Progenitor cell of endocrine pancreas (in vitro differentiated cells): ENCODE results near the gene LPP. TPM values are rescaled to one million over a fixed set of nuclear protein-coding genes. Genes with fewer than 3 reads are reported as not detected.

Experiments used
- DNase-seq: peaks from one replicate; pipeline ENCODE4 v3.0.0; 2021; ENCODE audit warnings: low spot score; ENCODE audit not compliant: unreplicated experiment
- H3K27ac Mint-ChIP-seq: 2 replicates; pipeline ENCODE4 v1.8.0; 2021; ENCODE audit warnings: mild to moderate bottlenecking, moderate library complexity, mixed read lengths
- H3K27me3 Mint-ChIP-seq: 2 replicates; pipeline ENCODE4 v1.8.0; 2021; ENCODE audit warnings: mixed read lengths
- H3K36me3 Mint-ChIP-seq: 2 replicates; pipeline ENCODE4 v1.8.0; 2022; ENCODE audit warnings: mixed read lengths; ENCODE audit not compliant: insufficient read depth
- H3K4me1 Mint-ChIP-seq: 2 replicates; pipeline ENCODE4 v1.8.0; 2021; ENCODE audit warnings: low read depth, mixed read lengths
- H3K4me3 Mint-ChIP-seq: 2 replicates; pipeline ENCODE4 v1.8.0; 2021; ENCODE audit warnings: low read depth, mild to moderate bottlenecking, moderate library complexity, mixed read lengths
- H3K9me3 Mint-ChIP-seq: 2 replicates; pipeline ENCODE4 v1.8.0; 2021; ENCODE audit warnings: low read depth, mixed read lengths
- CTCF ChIP-seq: fragments of 200-600 bp; sonication (generic); IDR thresholded peaks from one replicate; pipeline ENCODE4 v1.5.0; 2021; ENCODE audit warnings: antibody characterized with exemption, mild to moderate bottlenecking; ENCODE audit not compliant: unreplicated experiment
- total RNA-seq: library from RNA; stranded (reverse); gene quantifications from 2 replicates; pipeline ENCODE4 v1.2.1, GENCODE V29; 2021

LPP gene
- total RNA-seq, 1 donor from 2014 or later, result 131 TPM

- peaks cover 3% of the 10 kb centered on the region for H3K4me1 Mint-ChIP-seq
- DNase-seq, result no peak
- H3K4me3 Mint-ChIP-seq, result no peak overlapping the region
- H3K9me3 Mint-ChIP-seq, result no peaks in the 10 kb centered on the region
- peaks cover 17% of the 10 kb centered on the region for H3K36me3 Mint-ChIP-seq
- no peaks in the 10 kb centered on the region for H3K27me3 Mint-ChIP-seq
- no peak overlapping the region for H3K27ac Mint-ChIP-seq
- TF ChIP-seq CTCF, result no peak
Measured at GRCh38 chr3:188231456-188231855, 77.5 kb downstream of the LPP start.

- Mint-ChIP-seq H3K27ac (no peak overlapping the region), H3K27me3 (no peaks in the 10 kb centered on the region), H3K36me3 (peaks cover 14% of the 10 kb centered on the region), H3K4me3 (no peak overlapping the region), H3K9me3 (no peaks in the 10 kb centered on the region), H3K4me1 (peaks cover 3% of the 10 kb centered on the region)
- no peak for DNase-seq
- TF ChIP-seq CTCF, result no peak
Measured at GRCh38 chr3:188232656-188233055, 78.7 kb downstream of the LPP start.

GRCh38 chr3:188233320-188233719 lies 79.4 kb downstream of the LPP start:
- no peak for TF ChIP-seq CTCF
- Mint-ChIP-seq H3K27ac (no peak overlapping the region), H3K27me3 (no peaks in the 10 kb centered on the region), H3K4me3 (no peak overlapping the region), H3K4me1 (peaks cover 3% of the 10 kb centered on the region), H3K9me3 (no peaks in the 10 kb centered on the region), H3K36me3 (peaks cover 7% of the 10 kb centered on the region)
- DNase-seq, result no peak

GRCh38 chr3:188234132-188234531 lies 80.2 kb downstream of the LPP start:
- Mint-ChIP-seq H3K27ac (no peak overlapping the region), H3K4me3 (no peak overlapping the region), H3K4me1 (peaks cover 3% of the 10 kb centered on the region), H3K27me3 (no peaks in the 10 kb centered on the region), H3K9me3 (no peaks in the 10 kb centered on the region), H3K36me3 (peaks cover 6% of the 10 kb centered on the region)
- TF ChIP-seq CTCF, result no peak
- DNase-seq, result no peak

GRCh38 chr3:188236271-188236670 lies 82.3 kb downstream of the LPP start:
- no peak for TF ChIP-seq CTCF
- no peak overlapping the region for H3K27ac Mint-ChIP-seq

GRCh38 chr3:188239035-188239434 lies 85.1 kb downstream of the LPP start:
- Mint-ChIP-seq H3K4me3 (no peak overlapping the region), H3K27ac (no peak overlapping the region), H3K36me3 (peaks cover 4% of the 10 kb centered on the region), H3K9me3 (no peaks in the 10 kb centered on the region), H3K27me3 (no peaks in the 10 kb centered on the region), H3K4me1 (peaks cover 11% of the 10 kb centered on the region)
- DNase-seq, result no peak
- no peak for TF ChIP-seq CTCF

More at GRCh38 chr3:188236271-188236670, 82.3 kb downstream of the LPP start:
- H3K4me3 Mint-ChIP-seq, result no peak overlapping the region
- H3K9me3 Mint-ChIP-seq, result no peaks in the 10 kb centered on the region
- no peak for DNase-seq
- peaks cover 4% of the 10 kb centered on the region for H3K36me3 Mint-ChIP-seq
- H3K4me1 Mint-ChIP-seq, result peaks cover 2% of the 10 kb centered on the region
- H3K27me3 Mint-ChIP-seq, result no peaks in the 10 kb centered on the region
